Activated T-helper 1 cell treated with anti-CD3 and anti-CD28 coated beads, Interleukin-2, amount 50 U/mL, for 16 hours (primary cell): Measurements from ENCODE around the gene CPNE4.

Experiments
- DNase-seq, 2 donors: peaks; one replicate each; pipeline ENCODE4 v3.0.0-alpha.2; 2020; ENCODE audit warnings: low read depth in 1 of 2, low spot score in 1 of 2

The CPNE4 gene

GRCh38 chr3:131803113-131803512 lies 231.7 kb downstream of the CPNE4 start:
- DNase-seq = no peak

GRCh38 chr3:131802029-131802428 lies 232.8 kb downstream of the CPNE4 start:
- no peak for DNase-seq

- no peak for DNase-seq
These were observed 233.2 kb downstream of the CPNE4 start for GRCh38 chr3:131801566-131801965.

GRCh38 chr3:131797776-131798175 lies 237.0 kb downstream of the CPNE4 start:
- no peak for DNase-seq

GRCh38 chr3:131796558-131797198 lies 238.1 kb downstream of the CPNE4 start:
- DNase-seq = no peak

- DNase-seq = no peak
These were observed 238.7 kb downstream of the CPNE4 start for GRCh38 chr3:131796111-131796510.

GRCh38 chr3:131795390-131796090 lies 239.3 kb downstream of the CPNE4 start:
- DNase-seq = no peak

- DNase-seq = no peak
These were observed 239.9 kb downstream of the CPNE4 start for GRCh38 chr3:131794766-131795388.

- DNase-seq = no peak
These were observed 240.9 kb downstream of the CPNE4 start for GRCh38 chr3:131793870-131794269.

GRCh38 chr3:131789188-131789587 lies 245.6 kb downstream of the CPNE4 start:
- DNase-seq = no peak

GRCh38 chr3:131786386-131786785 lies 248.4 kb downstream of the CPNE4 start:
- no peak for DNase-seq

- DNase-seq = no peak
These were observed 252.1 kb downstream of the CPNE4 start for GRCh38 chr3:131782751-131783150.

- no peak for DNase-seq
These were observed 256.3 kb downstream of the CPNE4 start for GRCh38 chr3:131778526-131778925.

- no peak for DNase-seq
These were observed 259.2 kb downstream of the CPNE4 start for GRCh38 chr3:131775650-131776049.

GRCh38 chr3:131772269-131773026 lies 262.4 kb downstream of the CPNE4 start:
- no peak for DNase-seq

GRCh38 chr3:131762981-131763564 lies 271.7 kb downstream of the CPNE4 start:
- no peak for DNase-seq

GRCh38 chr3:131756405-131756804 lies 278.4 kb downstream of the CPNE4 start:
- no peak for DNase-seq

GRCh38 chr3:131755380-131755779 lies 279.4 kb downstream of the CPNE4 start:
- DNase-seq = no peak

GRCh38 chr3:131750256-131750655 lies 284.6 kb downstream of the CPNE4 start:
- no peak for DNase-seq

GRCh38 chr3:131749826-131750225 lies 285.0 kb downstream of the CPNE4 start:
- DNase-seq = no peak

- DNase-seq = no peak
These were observed 287.3 kb downstream of the CPNE4 start for GRCh38 chr3:131747466-131747865.
